Cortex of kidney (tissue), 1 donor: ENCODE measurements around the gene IL1RAPL2.
"Not testable (repeated sequence)": the region's sequence is repeated elsewhere in the genome, so short reads cannot be mapped to it uniquely, and the experiment has no call there.

Source experiments
- DNase-seq: peaks from one replicate; lab custom pipeline; 2025; lab: John Stamatoyannopoulos, UW

The IL1RAPL2 gene

GRCh38 chrX:105608745-105609144 is 1042.7 kb downstream of the IL1RAPL2 start:
- DNase-seq: no peak

GRCh38 chrX:105609530-105609929 is 1043.5 kb downstream of the IL1RAPL2 start:
- DNase-seq: no peak

- DNase-seq: no peak
Observed at GRCh38 chrX:105610411-105610810, 1044.4 kb downstream of the IL1RAPL2 start.

- no peak for DNase-seq
Observed at GRCh38 chrX:105618393-105619101, 1052.5 kb downstream of the IL1RAPL2 start.

- no peak for DNase-seq
Observed at GRCh38 chrX:105634180-105634579, 1068.2 kb downstream of the IL1RAPL2 start.

GRCh38 chrX:105635794-105636193 is 1069.8 kb downstream of the IL1RAPL2 start:
- DNase-seq: no peak

GRCh38 chrX:105636667-105637066 is 1070.7 kb downstream of the IL1RAPL2 start:
- DNase-seq: no peak

- no peak for DNase-seq
Observed at GRCh38 chrX:105645667-105646357, 1079.8 kb downstream of the IL1RAPL2 start.

- DNase-seq: no peak
Observed at GRCh38 chrX:105646592-105647372, 1080.8 kb downstream of the IL1RAPL2 start.

- DNase-seq: no peak
Observed at GRCh38 chrX:105647749-105648148, 1081.8 kb downstream of the IL1RAPL2 start.

- no peak for DNase-seq
Observed at GRCh38 chrX:105648732-105649131, 1082.7 kb downstream of the IL1RAPL2 start.

- no peak for DNase-seq
Observed at GRCh38 chrX:105650577-105650976, 1084.6 kb downstream of the IL1RAPL2 start.

- no peak for DNase-seq
Observed at GRCh38 chrX:105650986-105651385, 1085.0 kb downstream of the IL1RAPL2 start.

GRCh38 chrX:105653891-105654290 is 1087.9 kb downstream of the IL1RAPL2 start:
- DNase-seq: no peak

- DNase-seq: no peak
Observed at GRCh38 chrX:105658136-105658535, 1092.1 kb downstream of the IL1RAPL2 start.

- DNase-seq: no peak
Observed at GRCh38 chrX:105662248-105662647, 1096.2 kb downstream of the IL1RAPL2 start.

- no peak for DNase-seq
Observed at GRCh38 chrX:105664243-105664642, 1098.2 kb downstream of the IL1RAPL2 start.

- not testable (repeated sequence) for DNase-seq
Observed at GRCh38 chrX:105684288-105684687, 1118.3 kb downstream of the IL1RAPL2 start.

GRCh38 chrX:105694839-105695238 is 1128.8 kb downstream of the IL1RAPL2 start:
- DNase-seq: no peak

- DNase-seq: no peak
Observed at GRCh38 chrX:105695451-105695850, 1129.5 kb downstream of the IL1RAPL2 start.

- DNase-seq: no peak
Observed at GRCh38 chrX:105696870-105697269, 1130.9 kb downstream of the IL1RAPL2 start.

GRCh38 chrX:105697984-105698781 is 1132.2 kb downstream of the IL1RAPL2 start:
- no peak for DNase-seq
